ENCODE measurements around the gene TAF1B. TPM values are rescaled to one million over a fixed set of nuclear protein-coding genes. Genes with fewer than 3 reads are reported as not detected.

The TAF1B gene
- total and polyA plus RNA-seq, 7 donors: 2.7 to 7.6 (median 5.7) TPM

- TF ChIP-seq, protein P1, sequence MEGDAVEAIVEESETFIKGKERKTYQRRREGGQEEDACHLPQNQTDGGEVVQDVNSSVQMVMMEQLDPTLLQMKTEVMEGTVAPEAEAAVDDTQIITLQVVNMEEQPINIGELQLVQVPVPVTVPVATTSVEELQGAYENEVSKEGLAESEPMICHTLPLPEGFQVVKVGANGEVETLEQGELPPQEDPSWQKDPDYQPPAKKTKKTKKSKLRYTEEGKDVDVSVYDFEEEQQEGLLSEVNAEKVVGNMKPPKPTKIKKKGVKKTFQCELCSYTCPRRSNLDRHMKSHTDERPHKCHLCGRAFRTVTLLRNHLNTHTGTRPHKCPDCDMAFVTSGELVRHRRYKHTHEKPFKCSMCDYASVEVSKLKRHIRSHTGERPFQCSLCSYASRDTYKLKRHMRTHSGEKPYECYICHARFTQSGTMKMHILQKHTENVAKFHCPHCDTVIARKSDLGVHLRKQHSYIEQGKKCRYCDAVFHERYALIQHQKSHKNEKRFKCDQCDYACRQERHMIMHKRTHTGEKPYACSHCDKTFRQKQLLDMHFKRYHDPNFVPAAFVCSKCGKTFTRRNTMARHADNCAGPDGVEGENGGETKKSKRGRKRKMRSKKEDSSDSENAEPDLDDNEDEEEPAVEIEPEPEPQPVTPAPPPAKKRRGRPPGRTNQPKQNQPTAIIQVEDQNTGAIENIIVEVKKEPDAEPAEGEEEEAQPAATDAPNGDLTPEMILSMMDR (IDR thresholded peaks at IDR 0.05): no peak
- no peak overlapping the region for H3K4me3 ChIP-seq
- intact Hi-C loops (cut with DNase I): loop anchor here in 1 of 2 donors (10.0 kb wide), 2 partner anchors 134 to 234 kb away; partner anchors contain the start of gene KLF11
Observed at GRCh38 chr2:9811216-9811615, 32.1 kb upstream of the TAF1B start.

DNA sequence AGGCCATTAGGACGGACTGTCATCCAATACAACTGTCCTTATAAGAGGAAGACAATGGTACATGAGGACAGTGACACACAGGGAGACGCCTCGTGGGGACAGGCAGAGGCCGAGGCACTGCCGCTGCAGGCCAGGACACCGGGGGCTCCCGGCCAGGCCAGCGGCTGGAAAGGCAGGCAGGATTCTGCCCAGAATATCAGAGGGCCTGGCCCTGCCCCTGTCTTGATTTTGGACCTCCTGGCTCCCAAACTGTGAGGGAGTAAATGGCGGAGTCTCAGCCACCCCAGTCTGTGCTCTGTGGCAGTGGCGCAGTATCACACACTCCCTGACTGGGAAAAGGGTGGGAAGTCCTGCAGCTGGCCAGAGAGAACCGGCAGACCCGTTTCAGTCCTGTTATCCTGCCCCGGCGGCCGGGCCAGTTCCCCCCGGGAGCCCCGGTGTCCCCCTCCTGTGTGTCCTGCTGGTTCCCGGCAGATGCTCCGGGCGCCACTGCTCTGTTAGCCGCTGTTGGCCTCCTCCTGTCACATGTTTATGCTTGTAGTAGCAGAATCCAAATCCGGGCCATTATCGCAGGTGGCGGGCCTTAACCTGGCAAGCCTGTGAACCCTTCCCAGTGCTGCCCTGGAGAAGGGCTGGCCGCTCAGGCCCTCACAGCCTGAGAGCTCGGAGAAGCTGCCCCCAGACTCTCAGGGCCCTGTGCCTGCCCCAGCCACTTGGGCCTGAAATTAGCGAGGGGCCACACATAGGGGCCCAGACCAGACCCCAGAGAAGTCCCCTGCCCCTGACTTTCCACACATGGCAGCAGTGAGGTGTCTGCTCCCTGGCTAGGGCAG is 31.4 kb upstream of the TAF1B start:
- peak; percentile 48 to 83 (median 67) for ATAC-seq
- Histone ChIP-seq H3K9me3 (no peaks in the 10 kb centered on the region), H3K27me3 (ENCODE audit: insufficient read depth in 3 of 3, low read length in 2 of 3) (no peaks in the 10 kb centered on the region), H3K36me3 (ENCODE audit: insufficient read depth in 1 of 2, low read depth in 1 of 2) (no peaks in the 10 kb centered on the region), H3K27ac (no peak overlapping the region), H3K4me3 (no peak overlapping the region), H3K4me1 (peaks cover 5% of the 10 kb centered on the region)
- intact Hi-C loops (cut with DNase I): loop anchor here in 1 of 2 donors (10.0 kb wide), 2 partner anchors 133 to 233 kb away; partner anchors contain the start of gene KLF11
- 55 to 63% (median 60%) methylated on average over 27 of the region's 27 CpGs for WGBS, 3 donors
- no peak for DNase-seq
- TF ChIP-seq, protein P1 (IDR thresholded peaks at IDR 0.05): no peak

More at GRCh38 chr2:9811216-9811615, 32.1 kb upstream of the TAF1B start:
- H3K9me3 ChIP-seq: no peaks in the 10 kb centered on the region
- WGBS, 3 donors: 61 to 77% (median 68%) methylated on average over 5 of the region's 5 CpGs
- peaks cover 5% of the 10 kb centered on the region for H3K4me1 ChIP-seq
- H3K36me3 ChIP-seq (ENCODE audit: insufficient read depth in 1 of 2, low read depth in 1 of 2): no peaks in the 10 kb centered on the region
- ATAC-seq (no peak), DNase-seq (no peak)
- H3K27ac ChIP-seq: no peak overlapping the region
- H3K27me3 ChIP-seq (ENCODE audit: insufficient read depth in 3 of 3, low read length in 2 of 3): no peaks in the 10 kb centered on the region

DNA sequence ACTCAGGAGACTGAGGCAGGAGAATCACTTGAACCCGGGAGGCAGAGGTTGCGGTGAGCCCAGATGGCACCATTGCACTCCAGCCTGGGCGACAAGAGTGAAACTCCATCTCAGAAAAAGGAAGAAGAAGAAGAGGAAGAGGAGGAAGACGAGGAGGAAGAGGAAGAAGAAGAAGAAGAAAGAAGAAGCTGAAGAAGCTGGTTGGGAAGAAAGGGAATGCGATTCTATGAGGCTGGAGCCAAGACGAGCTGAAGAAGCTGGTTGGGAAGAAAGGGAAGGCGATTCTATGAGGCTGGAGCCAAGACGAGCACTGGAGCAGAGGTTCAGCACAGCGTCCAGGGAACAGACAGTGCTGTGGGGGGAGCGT is 30.3 kb upstream of the TAF1B start:
- Histone ChIP-seq H3K27ac (no peak overlapping the region), H3K9me3 (no peaks in the 10 kb centered on the region), H3K4me3 (no peak overlapping the region), H3K4me1 (peaks cover 5% of the 10 kb centered on the region), H3K27me3 (ENCODE audit: insufficient read depth in 3 of 3, low read length in 2 of 3) (no peaks in the 10 kb centered on the region), H3K36me3 (ENCODE audit: insufficient read depth in 1 of 2, low read depth in 1 of 2) (no peaks in the 10 kb centered on the region)
- DNase-seq (no peak), ATAC-seq (no peak)
- intact Hi-C loops (cut with DNase I): loop anchor here in 1 of 2 donors (10.0 kb wide), 2 partner anchors 132 to 232 kb away; partner anchors contain the start of gene KLF11
- TF ChIP-seq, protein P1 (IDR thresholded peaks at IDR 0.05): no peak
- WGBS, 3 donors: 81 to 86% (median 81%) methylated on average over 10 of the region's 10 CpGs

DNA sequence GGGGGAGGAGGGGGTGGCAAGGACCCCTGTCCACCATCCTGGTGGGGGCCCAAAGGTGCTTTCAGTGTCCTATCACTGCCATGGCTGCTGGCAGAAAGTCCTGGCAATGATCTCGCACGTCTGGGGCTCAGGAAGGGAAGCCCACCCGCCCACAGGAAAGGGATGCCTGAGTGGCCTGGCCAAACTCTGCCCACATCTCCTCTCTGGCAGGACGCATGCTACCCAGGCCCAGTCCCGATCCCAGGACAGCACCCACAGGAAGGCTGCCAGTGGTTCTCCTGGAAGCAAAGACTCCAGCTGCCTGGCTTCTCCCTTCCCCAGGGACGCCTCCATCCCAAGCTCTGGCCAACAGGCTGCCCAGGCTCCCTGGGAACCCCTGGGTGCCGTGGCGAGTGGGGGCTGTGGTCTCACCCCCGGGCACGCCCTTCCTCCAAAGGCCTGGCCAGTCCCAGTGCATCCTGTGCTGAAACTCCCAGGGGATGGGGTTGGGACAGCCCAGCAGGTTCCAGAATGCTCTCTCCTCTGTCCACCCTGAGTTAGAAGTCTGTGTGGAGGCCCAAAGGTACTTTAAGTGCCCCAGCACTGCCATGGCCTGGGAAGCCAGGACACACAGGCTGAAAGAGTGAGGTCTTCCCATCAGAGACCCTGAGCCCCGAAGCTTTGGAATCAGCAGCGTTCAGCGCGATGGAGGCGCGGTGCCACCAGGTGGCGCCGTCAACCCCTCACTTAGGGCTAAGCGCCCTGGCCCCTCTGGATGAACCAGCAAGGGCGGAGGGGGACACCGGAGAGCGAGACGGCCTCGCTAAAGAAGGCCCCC is 29.8 kb upstream of the TAF1B start:
- no peak overlapping the region for H3K27ac ChIP-seq

More for the DNA sequence above, 29.8 kb upstream of the TAF1B start:
- Histone ChIP-seq H3K9me3 (no peaks in the 10 kb centered on the region), H3K4me3 (peak overlapping the region; percentile 42), H3K36me3 (ENCODE audit: insufficient read depth in 1 of 2, low read depth in 1 of 2) (no peaks in the 10 kb centered on the region), H3K4me1 (peaks cover 5% of the 10 kb centered on the region), H3K27me3 (ENCODE audit: insufficient read depth in 3 of 3, low read length in 2 of 3) (no peaks in the 10 kb centered on the region)
- WGBS, 3 donors: 12 to 18% (median 15%) methylated on average over 24 of the region's 24 CpGs
- TF ChIP-seq, protein P1 (IDR thresholded peaks at IDR 0.05): peak; percentile 90
- peak; percentile 84 to 90 (median 85) for ATAC-seq
- DNase-seq: peak; percentile 76 to 85
- intact Hi-C loops (cut with DNase I): loop anchor here in 1 of 2 donors (10.0 kb wide), 2 partner anchors 131 to 231 kb away; partner anchors contain the start of gene KLF11
